Middle frontal gyrus (tissue), 1 donor: ENCODE results near the gene LUC7L2.
"Not testable (repeated sequence)": the region's sequence is repeated elsewhere in the genome, so short reads cannot be mapped to it uniquely, and the experiment has no call there.

Experiments used
- DNase-seq: peaks from one replicate; pipeline ENCODE4 v3.0.0-alpha.2; 2015; ENCODE audit warnings: low spot score; ENCODE audit errors: extremely low spot score

The LUC7L2 gene

GRCh38 chr7:139355320-139355719 is 4.4 kb upstream of the LUC7L2 start:
- DNase-seq, result no peak

- not testable (repeated sequence) for DNase-seq
These were observed 1.8 kb upstream of the LUC7L2 start for GRCh38 chr7:139357729-139358506.

GRCh38 chr7:139358541-139359365 is 941 bp upstream of the LUC7L2 start:
- DNase-seq, result no peak

GRCh38 chr7:139360210-139360947 is 685 bp downstream of the LUC7L2 start:
- peak; percentile 89 for DNase-seq

- DNase-seq, result no peak
These were observed 1.2 kb downstream of the LUC7L2 start for GRCh38 chr7:139360948-139361307.

GRCh38 chr7:139361523-139361922 is 1.8 kb downstream of the LUC7L2 start:
- no peak for DNase-seq

GRCh38 chr7:139362302-139362701 is 2.6 kb downstream of the LUC7L2 start:
- no peak for DNase-seq

- no peak for DNase-seq
These were observed 3.3 kb downstream of the LUC7L2 start for GRCh38 chr7:139362981-139363380.

GRCh38 chr7:139365336-139365735 is 5.6 kb downstream of the LUC7L2 start:
- DNase-seq, result no peak

GRCh38 chr7:139366400-139366799 is 6.7 kb downstream of the LUC7L2 start:
- DNase-seq, result no peak

- no peak for DNase-seq
These were observed 7.9 kb downstream of the LUC7L2 start for GRCh38 chr7:139367438-139368155.

- DNase-seq, result no peak
These were observed 10.7 kb downstream of the LUC7L2 start for GRCh38 chr7:139370301-139370942.

GRCh38 chr7:139370943-139371313 is 11.2 kb downstream of the LUC7L2 start:
- DNase-seq, result no peak

GRCh38 chr7:139374246-139374645 is 14.6 kb downstream of the LUC7L2 start:
- DNase-seq, result no peak

GRCh38 chr7:139382439-139382838 is 22.7 kb downstream of the LUC7L2 start:
- no peak for DNase-seq

GRCh38 chr7:139384611-139385010 is 24.9 kb downstream of the LUC7L2 start:
- DNase-seq, result no peak

GRCh38 chr7:139387594-139387993 is 27.9 kb downstream of the LUC7L2 start:
- no peak for DNase-seq

- DNase-seq, result no peak
These were observed 29.4 kb downstream of the LUC7L2 start for GRCh38 chr7:139389091-139389490.

- no peak for DNase-seq
These were observed 30.1 kb downstream of the LUC7L2 start for GRCh38 chr7:139389774-139390173.

- no peak for DNase-seq
These were observed 34.0 kb downstream of the LUC7L2 start for GRCh38 chr7:139393621-139394211.
